Pancreas (tissue), 10 donors: ENCODE measurements around the gene CCHCR1. TPM values are rescaled to one million over a fixed set of nuclear protein-coding genes. Genes with fewer than 3 reads are reported as not detected.

ENCODE experiments used
- ATAC-seq, 4 donors: fragments of 200-7000 bp; cut with Tn5 transposase; one replicate each; pipeline versions ENCODE4 v1.8.0 to v1.9.1; 2020; ENCODE audit warnings: mild to moderate bottlenecking in 4 of 4, moderate library complexity in 4 of 4
- DNase-seq, 6 donors: peaks; one replicate each; pipeline ENCODE4 v3.0.0-alpha.2; 2020
- FAIRE-seq: peaks from 2 replicates; lab custom pipeline; 2012; peaks lifted over from hg19 to GRCh38; lab: Jason Lieb, UNC
- H3K27ac ChIP-seq, 4 donors: fragments of 200-600 bp; sonication (generic); 1 replicate in 3 of 4; 2 replicates in 1 of 4; pipeline versions ENCODE4 v1.5.0 to v1.8.0; 2020
- H3K27me3 ChIP-seq, 4 donors: fragments of 200-600 bp; one replicate each; pipeline ENCODE4 v1.8.0; 2021
- H3K36me3 ChIP-seq, 3 donors: fragments of 200-600 bp; sonication (generic) in 1 of 3; one replicate each; pipeline versions ENCODE4 v1.5.0 to v1.8.0; 2020 to 2021
- H3K4me1 ChIP-seq, 3 donors: fragments of 200-600 bp; one replicate each; pipeline ENCODE4 v1.8.0; 2021
- H3K4me3 ChIP-seq, 4 donors: fragments of 200-600 bp; sonication (generic) in 2 of 4; one replicate each; pipeline versions ENCODE4 v1.5.0 to v1.8.0; 2020 to 2021
- H3K9me3 ChIP-seq, 4 donors: fragments of 200-600 bp; one replicate each; pipeline ENCODE4 v1.8.0; 2021
- CTCF ChIP-seq, 4 donors: fragments of 200-600 bp; sonication (generic) in 3 of 4; IDR thresholded peaks; one replicate each; pipeline versions ENCODE4 v1.5.0 to v1.8.0; 2021; ENCODE audit warnings: antibody characterized with exemption in 4 of 4
- WGBS, 2 donors: extraction: QIAGEN DNeasy Blood & Tissue Kit; methylation state at CpG; one replicate each; pipeline ENCODE4 v1.1.7; 2013; 5-methylcytosine and 5-hydroxymethylcytosine counted together
- intact Hi-C, 3 donors: fragments of 100-400 bp; cut with DNase I; formaldehyde crosslinking; loops; one replicate each; pipeline versions ENCODE4 v1.11.1 to v1.14.2; 2022
- polyA plus RNA-seq, 2 donors: library from polyadenylated mRNA; stranded (reverse); fragments of 200-250 nt; gene quantifications; one replicate each; pipeline ENCODE4 v1.2.3, GENCODE V29; 2013
- total RNA-seq, 6 donors: library from RNA; stranded (reverse); fragmentation: NEBNext Ultra II Directional in 4 of 6; extraction: Animal tissue kit (Norgen Biotek cat#: 25700) in 4 of 6; gene quantifications; one replicate each; pipeline versions ENCODE4 v1.2.1 to v1.2.4, GENCODE V29; 2021 to 2023
- donor health status: healthy with polysubstance abuse.
- donor health status: DM: no; HTN: no; CAD: no; lungs with moderate emphysema.
- donor health status: DM: no; HTN: no; CAD: no.
- donor health status: control.
- donor health status: control.
- donor health status: Bipolar disorder and iron deficiency.
- donor health status: DM: yes; HTN: yes; CAD: no.
- donor health status: DM: no; HTN: no; CAD: no.
- donor health status: DM: no; HTN: no; CAD: no.
- donor health status: DM: yes; HTN: yes; CAD: no.

The CCHCR1 gene
- total and polyA plus RNA-seq, 8 donors: 6.7 to 27.0 (median 15.6) TPM

GRCh38 chr6:31144970-31145340 is 12.6 kb downstream of the CCHCR1 start:
- no peaks in the 10 kb centered on the region for H3K27me3 ChIP-seq
- ATAC-seq (peak in 1 of 4 donors; percentile 30), DNase-seq (no peak), FAIRE-seq (no peak)
- WGBS, 2 donors: 79 to 90% methylated on average over 11 of the region's 11 CpGs
- H3K9me3 ChIP-seq: no peaks in the 10 kb centered on the region
- no peak overlapping the region for H3K4me3 ChIP-seq
- H3K27ac ChIP-seq: no peak overlapping the region
- no peak for TF ChIP-seq CTCF (IDR thresholded peaks at IDR 0.05)
- peaks cover 0 to 4% (median 0%) of the 10 kb centered on the region in 3 donors for H3K36me3 ChIP-seq
- no peaks in the 10 kb centered on the region for H3K4me1 ChIP-seq
- intact Hi-C loops: no loop called here

GRCh38 chr6:31144296-31144969 is 13.2 kb downstream of the CCHCR1 start:
- DNase-seq: no peak

DNA sequence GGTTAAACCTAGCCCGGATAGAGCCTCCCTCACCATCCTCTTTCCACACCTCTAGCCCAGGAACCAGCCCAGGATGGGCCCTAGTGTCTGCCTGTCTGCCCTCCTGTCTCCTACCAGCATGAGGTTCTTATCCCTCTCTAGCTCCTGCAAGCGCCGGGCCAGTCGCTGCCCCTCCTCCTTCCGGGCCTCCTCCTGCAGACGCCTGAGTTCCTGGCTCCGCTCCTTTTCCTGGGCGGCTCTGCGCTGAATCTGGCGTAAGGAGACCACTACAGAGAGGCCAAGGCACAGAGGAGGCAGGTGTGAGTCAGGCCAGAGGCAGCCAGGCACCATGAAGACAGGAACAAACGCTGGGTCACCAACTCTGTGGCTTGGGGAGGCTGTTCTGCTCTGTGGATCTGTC is 14.5 kb downstream of the CCHCR1 start:
- no peak for TF ChIP-seq CTCF (IDR thresholded peaks at IDR 0.05)
- no peak for DNase-seq
- peak in 3 of 4 donors; percentile 14 to 31 (median 22) for ATAC-seq
- WGBS, 2 donors: 73 to 74% methylated on average over 11 of the region's 11 CpGs
- intact Hi-C loops: no loop called here
- FAIRE-seq: no peak
- Histone ChIP-seq H3K27ac (no peak overlapping the region), H3K4me3 (no peak overlapping the region), H3K4me1 (no peaks in the 10 kb centered on the region), H3K36me3 (no peaks in the 10 kb centered on the region), H3K9me3 (no peaks in the 10 kb centered on the region), H3K27me3 (no peaks in the 10 kb centered on the region)

More at GRCh38 chr6:31144296-31144969, 13.2 kb downstream of the CCHCR1 start:
- Histone ChIP-seq H3K36me3 (no peaks in the 10 kb centered on the region), H3K27me3 (no peaks in the 10 kb centered on the region), H3K4me3 (no peak overlapping the region), H3K9me3 (no peaks in the 10 kb centered on the region), H3K27ac (no peak overlapping the region), H3K4me1 (no peaks in the 10 kb centered on the region)
- FAIRE-seq (no peak), ATAC-seq (peak in 2 of 4 donors; percentile 39 to 55)
- TF ChIP-seq CTCF (IDR thresholded peaks at IDR 0.05): no peak
- 87 to 91% methylated on average over 18 of the region's 18 CpGs for WGBS, 2 donors
- intact Hi-C loops: no loop called here

DNA sequence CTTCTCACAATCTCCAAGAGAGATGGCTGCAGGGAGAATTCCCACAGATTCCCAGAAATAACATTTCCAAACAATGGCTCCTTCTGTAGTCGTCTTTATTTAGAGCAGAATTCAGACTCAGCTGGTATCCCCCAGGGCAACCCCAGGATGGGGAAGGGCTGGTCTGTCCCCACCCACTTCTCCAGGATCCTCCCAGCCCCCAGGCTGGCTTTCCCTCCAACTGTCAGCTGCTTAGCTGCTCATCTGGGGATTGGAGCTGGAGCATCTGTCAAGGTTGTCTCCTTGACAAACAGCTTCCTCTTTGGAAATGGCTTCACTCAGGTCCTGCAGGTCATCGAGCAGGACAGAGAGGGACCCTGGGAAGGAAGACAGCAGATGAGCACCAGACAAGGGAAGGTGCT is 15.2 kb downstream of the CCHCR1 start:
- 52 to 63% methylated on average over 2 of the region's 2 CpGs for WGBS, 2 donors
- intact Hi-C loops: no loop called here
- ATAC-seq (no peak), FAIRE-seq (no peak), DNase-seq (no peak)
- no peak for TF ChIP-seq CTCF (IDR thresholded peaks at IDR 0.05)
- Histone ChIP-seq H3K36me3 (no peaks in the 10 kb centered on the region), H3K4me3 (no peak overlapping the region), H3K9me3 (no peaks in the 10 kb centered on the region), H3K27ac (no peak overlapping the region), H3K4me1 (no peaks in the 10 kb centered on the region), H3K27me3 (no peaks in the 10 kb centered on the region)

GRCh38 chr6:31140643-31141042 is 17.0 kb downstream of the CCHCR1 start:
- WGBS, 2 donors: 80 to 85% methylated on average over 15 of the region's 15 CpGs
- FAIRE-seq (no peak), DNase-seq (no peak), ATAC-seq (no peak)
- intact Hi-C loops: no loop called here
- no peak for TF ChIP-seq CTCF (IDR thresholded peaks at IDR 0.05)
- H3K27me3 ChIP-seq: no peaks in the 10 kb centered on the region
- H3K4me1 ChIP-seq: no peaks in the 10 kb centered on the region
- H3K27ac ChIP-seq: no peak overlapping the region
- H3K4me3 ChIP-seq: no peak overlapping the region
- H3K9me3 ChIP-seq: no peaks in the 10 kb centered on the region
- no peaks in the 10 kb centered on the region for H3K36me3 ChIP-seq
